Left hindlimb (tissue), 1 donor: Measurements from ENCODE around the gene ADAM10.

Source experiments
- DNase-seq: peaks from one replicate; pipeline ENCODE4 v3.0.0-alpha.2; 2018

ADAM10 gene

GRCh38 chr15:58573270-58573669, 176.2 kb downstream of the ADAM10 start:
- no peak for DNase-seq

- DNase-seq, result no peak
Observed at GRCh38 chr15:58572521-58572920, 177.0 kb downstream of the ADAM10 start.

- DNase-seq, result no peak
Observed at GRCh38 chr15:58571491-58571890, 178.0 kb downstream of the ADAM10 start.

GRCh38 chr15:58569455-58569854, 180.1 kb downstream of the ADAM10 start:
- DNase-seq, result no peak

GRCh38 chr15:58568157-58568571, 181.3 kb downstream of the ADAM10 start:
- DNase-seq, result no peak

GRCh38 chr15:58566029-58566428, 183.5 kb downstream of the ADAM10 start:
- no peak for DNase-seq

- no peak for DNase-seq
Observed at GRCh38 chr15:58565619-58566018, 183.9 kb downstream of the ADAM10 start.

GRCh38 chr15:58564981-58565380, 184.5 kb downstream of the ADAM10 start:
- DNase-seq, result no peak

GRCh38 chr15:58562135-58562534, 187.4 kb downstream of the ADAM10 start:
- no peak for DNase-seq

- no peak for DNase-seq
Observed at GRCh38 chr15:58561321-58561720, 188.2 kb downstream of the ADAM10 start.

GRCh38 chr15:58559904-58560588, 189.5 kb downstream of the ADAM10 start:
- no peak for DNase-seq

GRCh38 chr15:58558777-58559176, 190.7 kb downstream of the ADAM10 start:
- no peak for DNase-seq

GRCh38 chr15:58556541-58556940, 193.0 kb downstream of the ADAM10 start:
- DNase-seq, result no peak

- no peak for DNase-seq
Observed at GRCh38 chr15:58556028-58556361, 193.5 kb downstream of the ADAM10 start.

GRCh38 chr15:58555162-58556027, 194.1 kb downstream of the ADAM10 start:
- DNase-seq, result no peak

- DNase-seq, result no peak
Observed at GRCh38 chr15:58554758-58555157, 194.7 kb downstream of the ADAM10 start.

GRCh38 chr15:58553365-58553918, 196.1 kb downstream of the ADAM10 start:
- DNase-seq, result no peak

- no peak for DNase-seq
Observed at GRCh38 chr15:58552505-58553364, 196.8 kb downstream of the ADAM10 start.

- DNase-seq, result peak; percentile 65
Observed at GRCh38 chr15:58551764-58552504, 197.6 kb downstream of the ADAM10 start.

- DNase-seq, result peak; percentile 64
Observed at GRCh38 chr15:58551084-58551763, 198.3 kb downstream of the ADAM10 start.

GRCh38 chr15:58549785-58550074, 199.8 kb downstream of the ADAM10 start:
- DNase-seq, result no peak
